SK-N-SH (cell line): ENCODE data around the gene NFASC.

Source experiments
- CHD2 ChIP-seq: fragments of 150-350 bp; IDR thresholded peaks from 2 replicates; pipeline ENCODE4 v1.6.1; 2018; ENCODE audit warnings: low read length; ENCODE audit not compliant: partially characterized antibody
- CTCF ChIP-seq: fragments of 200-600 bp; sonication (generic); IDR thresholded peaks from 2 replicates; pipeline ENCODE4 v1.6.1; 2017; ENCODE audit warnings: antibody characterized with exemption, mild to moderate bottlenecking, moderate library complexity
- ELF1 ChIP-seq: IDR thresholded peaks from 2 replicates; pipeline ENCODE4 v1.4.0; 2012
- EZH2phosphoT487 ChIP-seq: fragments of 200-600 bp; sonication (generic); IDR thresholded peaks from 2 replicates; pipeline ENCODE4 v1.6.1; 2017; ENCODE audit warnings: low read depth, mixed run types, mild to moderate bottlenecking, antibody characterized with exemption, moderate library complexity, borderline replicate concordance
- GABPA ChIP-seq: IDR thresholded peaks from 2 replicates; pipeline ENCODE4 v1.4.0; 2012; ENCODE audit warnings: low read depth, mild to moderate bottlenecking
- TAF1 ChIP-seq: IDR thresholded peaks from 2 replicates; pipeline ENCODE4 v1.6.1; 2012; ENCODE audit warnings: low read depth, mild to moderate bottlenecking, low read length, moderate library complexity, borderline replicate concordance
- TEAD4 ChIP-seq: IDR thresholded peaks from 2 replicates; pipeline ENCODE4 v1.4.0; 2012; ENCODE audit warnings: mild to moderate bottlenecking, borderline replicate concordance; ENCODE audit not compliant: insufficient read depth
- ZBTB33 ChIP-seq: IDR thresholded peaks from 2 replicates; pipeline ENCODE4 v1.4.0; 2012; ENCODE audit warnings: low read depth, borderline replicate concordance

DNA sequence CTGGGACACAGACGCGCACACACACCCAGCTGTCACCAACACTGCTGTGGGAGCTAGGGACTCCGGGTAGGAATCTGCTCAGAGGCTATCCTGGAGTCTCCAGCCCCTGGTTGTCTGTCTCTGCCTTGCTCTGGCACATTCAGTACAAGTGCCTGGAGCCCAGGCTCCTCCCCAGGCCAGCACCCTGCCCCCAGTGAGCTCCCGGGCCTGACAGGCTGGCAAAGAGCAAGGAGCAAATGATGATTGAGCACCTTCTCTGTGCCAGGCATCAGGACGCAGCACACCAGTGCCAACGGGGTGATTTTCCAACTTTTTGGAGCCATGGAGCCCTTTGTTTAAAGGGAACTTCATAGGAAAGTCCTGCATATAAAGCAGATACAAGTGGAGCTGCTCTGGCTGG, 178.8 kb downstream of the NFASC start:
- TF ChIP-seq CTCF (no peak), GABPA (no peak), CHD2 (no peak), ELF1 (no peak), TEAD4 (no peak), EZH2phosphoT487 (no peak), ZBTB33 (no peak), TAF1 (no peak)
